ENCODE data around the gene ARL6IP5.

ARL6IP5 gene

DNA sequence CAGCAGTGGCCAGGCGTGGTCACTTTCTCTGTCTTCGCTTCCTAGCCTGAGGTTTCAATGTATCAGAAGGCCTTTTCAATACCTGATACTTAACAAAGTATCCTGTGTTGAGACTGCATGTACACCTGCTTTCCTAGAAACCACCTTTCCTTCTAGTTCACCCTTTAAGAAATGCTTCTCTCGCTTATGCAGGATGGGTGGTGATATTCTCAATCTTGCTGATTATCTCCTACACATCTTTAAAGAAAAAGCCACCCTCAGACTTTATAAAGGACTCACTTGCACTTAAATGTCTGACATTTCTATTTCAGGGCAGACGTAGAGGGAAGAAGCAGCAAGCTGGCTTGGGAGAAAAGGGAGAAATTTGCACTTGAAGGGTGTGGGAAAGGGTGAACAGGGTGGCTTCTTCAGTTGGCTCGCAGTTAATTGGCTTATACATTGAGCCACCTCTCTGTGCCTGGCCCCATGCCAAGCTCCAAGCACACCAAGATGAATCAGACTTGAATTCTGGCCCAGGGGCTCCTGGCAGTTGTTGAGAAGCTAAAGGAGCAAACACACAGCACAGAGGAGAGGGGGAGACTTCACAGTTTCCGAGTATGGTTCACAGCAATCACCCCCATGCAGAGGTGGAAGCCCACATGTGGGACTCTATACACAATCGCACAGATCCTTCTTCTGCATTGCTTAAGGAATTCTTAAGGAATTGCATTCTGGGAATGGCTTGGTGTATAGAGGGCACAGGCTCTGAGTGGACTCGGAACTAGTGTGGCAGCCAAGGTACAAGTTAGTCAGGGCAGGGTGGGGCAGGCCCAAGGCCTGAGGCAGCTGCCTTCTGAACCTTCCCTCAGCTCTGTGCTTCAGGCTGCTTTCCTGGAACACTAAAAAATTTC is 1.3 kb downstream of the ARL6IP5 start:
- DNase-seq: peak; percentile 92

- no peak for DNase-seq
Measured at GRCh38 chr3:69087030-69087791, 2.5 kb downstream of the ARL6IP5 start.

- no peak for DNase-seq
Measured at GRCh38 chr3:69088063-69088462, 3.3 kb downstream of the ARL6IP5 start.

- DNase-seq: no peak
Measured at GRCh38 chr3:69090021-69090420, 5.3 kb downstream of the ARL6IP5 start.

GRCh38 chr3:69091389-69092029 is 6.8 kb downstream of the ARL6IP5 start:
- DNase-seq: no peak

DNA sequence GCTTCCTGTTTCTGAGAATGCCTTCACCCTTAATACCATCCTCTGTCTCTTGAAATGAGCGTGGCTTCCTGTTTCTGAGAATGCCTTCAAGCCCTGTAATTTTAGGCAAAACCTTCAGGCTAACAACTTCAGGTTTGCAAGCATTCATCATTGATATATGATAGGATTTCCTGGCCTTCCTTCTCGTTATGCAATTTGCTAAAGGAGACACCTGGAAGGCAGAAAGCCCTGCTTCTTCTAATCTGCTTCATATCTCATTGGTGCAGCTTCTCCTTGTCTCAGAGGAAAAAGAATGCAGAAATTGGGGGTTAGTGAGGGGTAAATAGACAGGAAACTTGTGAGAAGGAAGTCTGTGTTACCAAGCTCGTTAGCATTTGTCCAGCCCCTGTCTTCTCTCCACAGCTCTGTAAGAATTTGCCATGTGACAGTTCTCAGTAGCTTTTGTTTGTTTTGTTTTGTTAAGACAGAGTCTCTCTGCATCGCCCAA is 7.3 kb downstream of the ARL6IP5 start:
- DNase-seq: peak; percentile 83

DNA sequence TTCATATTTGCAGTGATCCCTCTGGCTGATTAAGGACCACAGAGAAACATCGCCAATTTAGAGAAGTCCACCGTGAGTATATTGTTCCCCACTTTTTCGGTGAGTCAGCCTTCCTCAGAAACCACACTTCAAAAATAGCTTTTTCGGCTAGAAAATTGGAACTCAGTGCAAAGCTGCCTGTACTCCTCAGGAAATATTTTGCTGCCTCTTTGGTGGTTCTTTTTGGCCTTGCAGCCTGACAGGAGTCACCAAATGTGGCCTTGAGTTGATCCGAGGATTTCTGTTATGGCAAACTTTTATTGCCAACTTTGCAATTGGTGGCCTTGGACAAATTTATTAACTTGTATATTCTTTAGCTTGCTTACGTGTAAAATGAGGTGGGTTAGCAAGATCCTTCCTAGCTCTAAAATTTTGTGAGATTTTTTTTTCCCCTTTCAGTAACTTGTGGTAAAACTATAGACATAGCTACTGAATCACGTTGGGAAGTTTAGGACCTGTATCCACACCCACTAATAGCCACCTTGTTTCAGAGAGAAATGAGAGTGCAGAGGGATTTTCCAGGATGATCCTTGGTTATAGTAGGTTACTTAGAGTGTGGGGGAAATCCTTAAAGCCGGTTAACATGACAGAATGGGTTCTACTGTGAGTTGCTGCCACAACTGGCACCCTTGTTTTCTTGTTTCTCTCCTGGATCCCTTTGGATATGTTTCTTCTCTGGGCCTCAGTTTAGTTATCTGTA is 9.9 kb downstream of the ARL6IP5 start:
- DNase-seq: peak; percentile 90

- DNase-seq: peak; percentile 85
Measured at GRCh38 chr3:69095636-69096035, 10.9 kb downstream of the ARL6IP5 start.

DNA sequence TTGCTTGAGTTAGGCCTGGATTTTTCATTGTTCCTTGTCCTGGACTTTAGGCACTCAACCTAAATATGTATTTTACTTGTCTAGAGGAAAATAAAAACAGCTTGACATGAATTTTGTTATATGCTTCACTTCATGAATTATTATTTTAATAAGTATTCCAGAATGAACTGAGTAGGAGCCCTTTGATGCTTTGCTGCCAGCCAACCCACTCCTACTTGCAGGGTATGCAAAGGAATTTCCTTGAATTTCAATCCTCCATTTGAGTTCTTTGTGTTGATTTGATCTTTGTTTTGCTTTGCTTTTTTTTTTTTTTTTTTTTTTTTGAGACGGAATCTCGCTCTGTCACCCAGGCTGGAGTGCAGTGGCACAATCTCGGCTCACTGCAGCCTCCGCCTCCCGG is 11.6 kb downstream of the ARL6IP5 start:
- no peak for DNase-seq

DNA sequence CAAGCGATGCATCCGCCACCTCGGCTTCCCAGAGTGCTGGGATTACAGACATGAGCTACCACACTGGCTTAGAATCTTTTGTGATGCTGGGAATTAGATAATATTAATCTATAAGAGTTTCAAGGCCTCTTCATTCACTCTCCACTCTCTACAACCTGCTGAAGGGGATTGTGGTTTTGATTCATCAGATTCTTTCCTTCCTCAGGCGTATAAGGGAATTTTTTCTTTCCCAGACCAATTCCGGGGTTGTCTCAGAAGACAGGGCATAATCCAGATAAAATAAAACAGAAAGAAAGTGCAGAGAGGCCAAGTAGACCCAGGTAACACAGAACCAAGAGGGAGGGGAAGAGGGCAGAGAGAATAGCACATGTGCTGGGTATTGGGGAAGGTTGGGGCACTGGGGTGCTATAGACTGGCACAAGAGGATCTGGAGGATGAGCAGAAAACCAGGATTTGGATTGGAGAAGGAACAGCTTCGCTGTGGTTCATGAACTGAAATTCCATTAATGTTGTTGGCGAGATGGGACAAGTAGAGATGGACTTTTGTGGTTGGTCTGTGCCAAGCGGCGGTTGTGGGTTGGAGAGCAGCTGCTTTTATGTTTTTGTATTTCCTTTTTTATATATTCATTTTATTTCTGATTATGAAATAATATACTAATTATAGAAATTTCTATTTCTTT is 12.8 kb downstream of the ARL6IP5 start:
- DNase-seq: no peak

DNA sequence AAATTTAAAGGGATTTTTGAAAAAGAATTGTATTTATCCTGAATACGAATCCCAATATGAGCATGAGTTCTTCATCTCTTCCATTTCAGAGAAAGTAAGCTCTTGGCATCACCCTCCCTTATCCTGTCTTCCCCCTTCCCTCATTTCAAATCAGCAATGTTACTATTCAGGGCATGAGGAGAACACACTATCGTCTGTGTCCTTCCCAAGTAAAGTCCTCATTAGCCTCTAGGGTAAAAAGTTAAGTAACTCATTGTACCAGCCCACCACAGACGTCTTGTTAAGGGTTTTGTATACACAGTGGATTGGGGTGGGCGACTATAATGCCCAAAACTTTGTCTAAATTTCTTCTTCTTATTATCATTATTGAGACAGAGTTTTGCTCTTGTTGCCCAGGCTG is 14.8 kb downstream of the ARL6IP5 start:
- DNase-seq: no peak

- no peak for DNase-seq
Measured at GRCh38 chr3:69102384-69102783, 17.6 kb downstream of the ARL6IP5 start.

GRCh38 chr3:69103123-69103522 is 18.4 kb downstream of the ARL6IP5 start:
- no peak for DNase-seq

- DNase-seq: peak; percentile 67
Measured at GRCh38 chr3:69104586-69104985, 19.8 kb downstream of the ARL6IP5 start.

- no peak for DNase-seq
Measured at GRCh38 chr3:69105320-69105719, 20.6 kb downstream of the ARL6IP5 start.

- no peak for DNase-seq
Measured at GRCh38 chr3:69107841-69108240, 23.1 kb downstream of the ARL6IP5 start.

DNA sequence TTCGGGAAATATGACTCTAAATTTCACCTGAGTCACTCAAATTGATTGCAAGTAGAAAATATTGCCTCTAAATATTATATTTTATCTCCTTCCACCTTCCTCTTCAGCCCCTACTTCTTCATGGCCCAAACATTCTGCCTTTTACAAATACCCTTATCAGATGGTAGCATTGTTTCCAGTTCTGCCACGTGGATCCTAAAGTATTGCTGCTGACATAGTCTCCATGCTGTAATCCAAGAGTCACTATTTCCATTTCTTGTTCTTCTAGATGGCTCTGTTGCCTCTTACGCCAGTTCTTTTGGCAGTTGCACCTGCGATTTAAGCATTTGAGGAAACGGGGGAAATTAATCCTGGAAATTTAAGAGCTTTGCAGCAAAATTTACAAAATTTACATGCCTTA is 24.1 kb downstream of the ARL6IP5 start:
- DNase-seq: peak; percentile 72

GRCh38 chr3:69110941-69111546 is 26.3 kb downstream of the ARL6IP5 start:
- DNase-seq: peak; percentile 33

- peak; percentile 72 for DNase-seq
Measured at GRCh38 chr3:69113536-69113935, 28.8 kb downstream of the ARL6IP5 start.

DNA sequence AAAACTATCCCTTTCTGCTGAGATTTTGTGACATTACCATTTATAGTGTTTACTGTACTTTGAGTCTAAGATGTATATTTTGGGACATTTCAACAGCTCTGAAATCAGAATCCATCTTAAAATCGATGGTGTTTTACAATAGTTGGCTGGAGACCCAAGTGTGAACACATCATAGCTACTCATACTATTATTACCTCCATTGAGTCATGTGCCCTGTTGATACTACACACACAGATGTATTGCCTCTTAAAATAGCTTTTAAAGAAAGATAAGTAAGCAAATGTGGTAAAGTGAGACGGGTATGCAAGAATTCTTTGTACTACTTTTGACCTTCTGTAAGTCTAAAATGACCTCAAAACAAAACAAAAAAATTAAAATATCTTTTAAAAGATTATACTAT is 31.0 kb downstream of the ARL6IP5 start:
- DNase-seq: no peak

- no peak for DNase-seq
Measured at GRCh38 chr3:69116162-69116561, 31.4 kb downstream of the ARL6IP5 start.

GRCh38 chr3:69116897-69117296 is 32.2 kb downstream of the ARL6IP5 start:
- DNase-seq: no peak

All from hematopoietic multipotent progenitor cell treated with erythropoietin and hydrocortisone succinate and interleukin-3 and kit ligand, for 4 days (in vitro differentiated cells).